Activated T-cell treated with anti-CD3 and anti-CD28 coated beads, Interleukin-2, amount 50 U/mL, for 48 hours (primary cell): ENCODE measurements around the gene MXRA8.

Source experiments
- DNase-seq, 2 experiments: peaks; one replicate each; pipeline ENCODE4 v3.0.0-alpha.2; 2020

Gene MXRA8

DNA sequence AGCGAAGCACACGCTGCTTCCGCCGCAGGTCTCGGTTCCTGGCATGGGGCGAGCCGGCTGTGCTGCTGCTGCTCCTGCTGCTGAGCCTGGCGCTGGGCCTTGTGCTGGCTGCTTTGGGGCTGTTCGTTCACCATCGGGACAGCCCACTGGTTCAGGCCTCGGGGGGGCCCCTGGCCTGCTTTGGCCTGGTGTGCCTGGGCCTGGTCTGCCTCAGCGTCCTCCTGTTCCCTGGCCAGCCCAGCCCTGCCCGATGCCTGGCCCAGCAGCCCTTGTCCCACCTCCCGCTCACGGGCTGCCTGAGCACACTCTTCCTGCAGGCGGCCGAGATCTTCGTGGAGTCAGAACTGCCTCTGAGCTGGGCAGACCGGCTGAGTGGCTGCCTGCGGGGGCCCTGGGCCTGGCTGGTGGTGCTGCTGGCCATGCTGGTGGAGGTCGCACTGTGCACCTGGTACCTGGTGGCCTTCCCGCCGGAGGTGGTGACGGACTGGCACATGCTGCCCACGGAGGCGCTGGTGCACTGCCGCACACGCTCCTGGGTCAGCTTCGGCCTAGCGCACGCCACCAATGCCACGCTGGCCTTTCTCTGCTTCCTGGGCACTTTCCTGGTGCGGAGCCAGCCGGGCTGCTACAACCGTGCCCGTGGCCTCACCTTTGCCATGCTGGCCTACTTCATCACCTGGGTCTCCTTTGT is 24.7 kb downstream of the MXRA8 start:
- DNase-seq = no peak

DNA sequence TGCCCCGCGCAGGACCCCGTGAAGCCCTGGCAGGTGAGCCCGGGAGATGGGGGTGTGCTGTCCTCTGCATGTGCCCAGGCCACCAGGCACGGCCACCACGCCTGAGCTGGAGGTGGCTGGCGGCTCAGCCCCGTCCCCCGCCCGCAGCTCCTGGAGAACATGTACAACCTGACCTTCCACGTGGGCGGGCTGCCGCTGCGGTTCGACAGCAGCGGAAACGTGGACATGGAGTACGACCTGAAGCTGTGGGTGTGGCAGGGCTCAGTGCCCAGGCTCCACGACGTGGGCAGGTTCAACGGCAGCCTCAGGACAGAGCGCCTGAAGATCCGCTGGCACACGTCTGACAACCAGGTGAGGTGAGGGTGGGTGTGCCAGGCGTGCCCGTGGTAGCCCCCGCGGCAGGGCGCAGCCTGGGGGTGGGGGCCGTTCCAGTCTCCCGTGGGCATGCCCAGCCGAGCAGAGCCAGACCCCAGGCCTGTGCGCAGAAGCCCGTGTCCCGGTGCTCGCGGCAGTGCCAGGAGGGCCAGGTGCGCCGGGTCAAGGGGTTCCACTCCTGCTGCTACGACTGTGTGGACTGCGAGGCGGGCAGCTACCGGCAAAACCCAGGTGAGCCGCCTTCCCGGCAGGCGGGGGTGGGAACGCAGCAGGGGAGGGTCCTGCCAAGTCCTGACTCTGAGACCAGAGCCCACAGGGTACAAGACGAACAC is 25.4 kb downstream of the MXRA8 start:
- DNase-seq = no peak

DNA sequence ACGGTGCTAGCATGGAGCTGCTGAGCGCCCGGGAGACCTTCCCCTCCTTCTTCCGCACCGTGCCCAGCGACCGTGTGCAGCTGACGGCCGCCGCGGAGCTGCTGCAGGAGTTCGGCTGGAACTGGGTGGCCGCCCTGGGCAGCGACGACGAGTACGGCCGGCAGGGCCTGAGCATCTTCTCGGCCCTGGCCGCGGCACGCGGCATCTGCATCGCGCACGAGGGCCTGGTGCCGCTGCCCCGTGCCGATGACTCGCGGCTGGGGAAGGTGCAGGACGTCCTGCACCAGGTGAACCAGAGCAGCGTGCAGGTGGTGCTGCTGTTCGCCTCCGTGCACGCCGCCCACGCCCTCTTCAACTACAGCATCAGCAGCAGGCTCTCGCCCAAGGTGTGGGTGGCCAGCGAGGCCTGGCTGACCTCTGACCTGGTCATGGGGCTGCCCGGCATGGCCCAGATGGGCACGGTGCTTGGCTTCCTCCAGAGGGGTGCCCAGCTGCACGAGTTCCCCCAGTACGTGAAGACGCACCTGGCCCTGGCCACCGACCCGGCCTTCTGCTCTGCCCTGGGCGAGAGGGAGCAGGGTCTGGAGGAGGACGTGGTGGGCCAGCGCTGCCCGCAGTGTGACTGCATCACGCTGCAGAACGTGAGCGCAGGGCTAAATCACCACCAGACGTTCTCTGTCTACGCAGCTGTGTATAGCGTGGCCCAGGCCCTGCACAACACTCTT is 26.2 kb downstream of the MXRA8 start:
- DNase-seq = no peak

DNA sequence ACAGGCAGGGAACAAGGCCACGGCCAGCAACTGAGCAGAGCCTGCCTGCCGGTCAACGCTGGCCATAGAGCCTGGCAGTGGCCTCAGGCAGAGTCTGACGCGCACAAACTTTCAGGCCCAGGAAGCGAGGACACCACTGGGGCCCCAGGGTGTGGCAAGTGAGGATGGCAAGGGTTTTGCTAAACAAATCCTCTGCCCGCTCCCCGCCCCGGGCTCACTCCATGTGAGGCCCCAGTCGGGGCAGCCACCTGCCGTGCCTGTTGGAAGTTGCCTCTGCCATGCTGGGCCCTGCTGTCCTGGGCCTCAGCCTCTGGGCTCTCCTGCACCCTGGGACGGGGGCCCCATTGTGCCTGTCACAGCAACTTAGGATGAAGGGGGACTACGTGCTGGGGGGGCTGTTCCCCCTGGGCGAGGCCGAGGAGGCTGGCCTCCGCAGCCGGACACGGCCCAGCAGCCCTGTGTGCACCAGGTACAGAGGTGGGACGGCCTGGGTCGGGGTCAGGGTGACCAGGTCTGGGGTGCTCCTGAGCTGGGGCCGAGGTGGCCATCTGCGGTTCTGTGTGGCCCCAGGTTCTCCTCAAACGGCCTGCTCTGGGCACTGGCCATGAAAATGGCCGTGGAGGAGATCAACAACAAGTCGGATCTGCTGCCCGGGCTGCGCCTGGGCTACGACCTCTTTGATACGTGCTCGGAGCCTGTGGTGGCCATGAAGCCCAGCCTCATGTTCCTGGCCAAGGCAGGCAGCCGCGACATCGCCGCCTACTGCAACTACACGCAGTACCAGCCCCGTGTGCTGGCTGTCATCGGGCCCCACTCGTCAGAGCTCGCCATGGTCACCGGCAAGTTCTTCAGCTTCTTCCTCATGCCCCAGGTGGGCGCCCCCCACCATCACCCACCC is 27.0 kb downstream of the MXRA8 start, which contains the start of gene TAS1R3:
Gene TAS1R3, plus strand, starts transcription at position 213 of the 898 bp plus-strand sequence. Its CDS starts 66 bp downstream, at position 279.
- DNase-seq = no peak

DNA sequence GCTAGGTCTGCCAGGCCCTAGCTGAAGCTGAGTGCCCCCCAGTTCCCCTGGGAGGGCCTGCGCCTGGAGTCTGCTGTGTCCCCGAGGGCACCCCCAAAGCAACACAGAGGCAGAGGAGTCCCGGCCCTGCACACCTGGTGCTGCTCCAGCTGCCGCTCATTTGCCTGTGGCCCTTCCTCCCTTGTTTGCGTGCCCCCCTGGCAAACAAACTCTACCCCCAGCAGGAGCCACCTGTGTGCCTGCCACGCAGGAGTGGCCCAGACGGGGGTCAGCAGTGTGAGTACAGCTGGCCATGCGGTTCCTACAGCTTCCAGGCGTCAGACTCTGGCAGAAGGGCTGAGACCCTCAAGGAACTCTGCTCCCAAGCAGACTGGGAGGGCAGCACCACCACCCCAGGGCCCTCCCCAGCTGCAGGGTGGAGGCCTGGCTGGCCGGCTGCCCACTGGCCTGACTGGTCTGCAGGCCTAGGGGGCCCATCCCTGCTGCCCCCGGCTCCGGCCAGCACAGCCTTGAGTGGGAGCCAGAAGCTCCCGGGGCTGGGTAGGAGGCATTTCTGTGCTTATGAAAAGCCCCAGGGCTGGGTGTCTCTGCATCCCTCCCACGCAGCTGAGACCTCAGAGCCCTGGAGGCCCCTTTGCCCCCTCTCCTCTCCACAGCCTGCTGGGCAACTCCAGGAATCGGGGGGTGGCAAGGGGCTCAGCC is 27.8 kb downstream of the MXRA8 start:
- no peak for DNase-seq

DNA sequence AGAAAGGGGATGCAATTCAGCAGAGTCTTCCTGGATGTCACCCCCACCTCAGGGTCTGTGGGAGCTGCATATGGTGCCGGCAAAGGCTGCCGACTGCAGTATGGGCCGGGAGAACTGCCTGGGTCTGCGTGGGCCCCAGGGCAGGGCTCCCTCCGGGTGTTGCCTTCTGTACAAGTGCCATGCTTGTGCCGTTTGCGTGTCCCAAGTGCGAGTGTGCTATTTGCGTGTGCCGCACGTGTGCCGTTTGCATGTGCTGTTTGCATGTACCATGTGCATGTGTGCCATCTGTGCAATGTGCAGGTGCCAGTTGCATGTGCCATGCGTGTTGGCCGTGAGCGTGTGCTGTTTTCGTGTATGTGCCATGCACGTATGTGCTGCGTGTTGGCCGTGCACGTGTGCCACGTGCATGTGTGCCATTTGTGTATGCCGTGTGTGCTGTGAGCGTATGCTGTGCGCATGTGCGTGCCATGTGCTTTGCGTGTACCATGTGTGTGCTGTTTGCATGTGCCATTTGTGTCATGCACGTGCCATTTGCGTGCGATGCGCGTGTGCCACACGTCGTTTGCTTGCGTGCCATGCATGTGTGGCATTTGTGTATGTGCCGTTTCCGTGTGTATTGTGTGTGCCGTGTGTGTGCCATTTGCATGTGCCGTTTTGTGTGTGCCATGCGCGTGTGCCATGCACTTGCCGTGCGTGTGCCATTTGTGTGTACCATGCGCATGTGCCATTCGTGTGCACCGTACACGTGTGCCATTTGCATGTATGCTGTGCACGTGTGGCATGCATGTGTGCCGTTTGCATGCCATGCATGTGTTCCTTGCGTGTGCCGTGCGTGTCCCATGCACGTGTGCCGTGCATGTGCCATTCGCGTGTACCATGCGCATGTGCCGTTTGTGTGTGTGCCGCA is 28.8 kb downstream of the MXRA8 start:
- DNase-seq = no peak

DNA sequence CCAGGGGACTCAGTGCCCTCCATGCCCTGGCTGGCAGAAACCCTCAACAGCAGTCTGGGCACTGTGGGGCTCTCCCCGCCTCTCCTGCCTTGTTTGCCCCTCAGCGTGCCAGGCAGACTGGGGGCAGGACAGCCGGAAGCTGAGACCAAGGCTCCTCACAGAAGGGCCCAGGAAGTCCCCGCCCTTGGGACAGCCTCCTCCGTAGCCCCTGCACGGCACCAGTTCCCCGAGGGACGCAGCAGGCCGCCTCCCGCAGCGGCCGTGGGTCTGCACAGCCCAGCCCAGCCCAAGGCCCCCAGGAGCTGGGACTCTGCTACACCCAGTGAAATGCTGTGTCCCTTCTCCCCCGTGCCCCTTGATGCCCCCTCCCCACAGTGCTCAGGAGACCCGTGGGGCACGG is 30.1 kb downstream of the MXRA8 start:
- no peak for DNase-seq

DNA sequence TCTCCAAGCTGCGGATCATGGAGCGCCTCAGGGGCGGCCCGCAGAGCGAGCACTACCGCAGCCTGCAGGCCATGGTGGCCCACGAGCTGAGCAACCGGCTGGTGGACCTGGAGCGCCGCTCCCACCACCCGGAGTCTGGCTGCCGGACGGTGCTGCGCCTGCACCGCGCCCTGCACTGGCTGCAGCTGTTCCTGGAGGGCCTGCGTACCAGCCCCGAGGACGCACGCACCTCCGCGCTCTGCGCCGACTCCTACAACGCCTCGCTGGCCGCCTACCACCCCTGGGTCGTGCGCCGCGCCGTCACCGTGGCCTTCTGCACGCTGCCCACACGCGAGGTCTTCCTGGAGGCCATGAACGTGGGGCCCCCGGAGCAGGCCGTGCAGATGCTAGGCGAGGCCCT is 31.1 kb downstream of the MXRA8 start:
- DNase-seq = no peak

DNA sequence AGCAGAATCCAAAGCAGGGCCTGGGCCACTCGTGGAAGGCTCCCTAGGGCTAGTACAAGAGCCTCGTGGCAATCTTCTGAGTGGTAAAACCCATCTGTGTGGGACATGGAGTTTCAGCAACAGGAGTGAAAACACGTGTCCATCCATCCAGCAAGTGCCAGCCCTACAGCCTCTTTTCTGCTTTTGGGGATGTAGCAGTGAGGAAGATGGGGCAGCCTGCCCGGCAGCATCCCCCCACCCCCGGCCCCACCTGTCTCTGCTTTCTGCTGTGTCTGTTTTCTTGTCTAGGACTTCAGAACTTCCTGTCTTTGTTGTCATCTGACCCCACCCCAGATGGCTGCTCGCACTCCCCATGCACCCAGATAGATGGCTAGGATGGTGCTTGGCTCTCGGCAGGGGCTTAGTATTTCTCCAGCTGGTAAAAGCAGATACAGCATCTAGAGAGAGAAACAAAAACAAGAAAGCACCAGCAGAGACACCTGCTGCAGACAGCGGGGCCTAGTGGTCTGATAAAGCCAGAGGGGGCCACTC is 32.2 kb downstream of the MXRA8 start:
- no peak for DNase-seq

DNA sequence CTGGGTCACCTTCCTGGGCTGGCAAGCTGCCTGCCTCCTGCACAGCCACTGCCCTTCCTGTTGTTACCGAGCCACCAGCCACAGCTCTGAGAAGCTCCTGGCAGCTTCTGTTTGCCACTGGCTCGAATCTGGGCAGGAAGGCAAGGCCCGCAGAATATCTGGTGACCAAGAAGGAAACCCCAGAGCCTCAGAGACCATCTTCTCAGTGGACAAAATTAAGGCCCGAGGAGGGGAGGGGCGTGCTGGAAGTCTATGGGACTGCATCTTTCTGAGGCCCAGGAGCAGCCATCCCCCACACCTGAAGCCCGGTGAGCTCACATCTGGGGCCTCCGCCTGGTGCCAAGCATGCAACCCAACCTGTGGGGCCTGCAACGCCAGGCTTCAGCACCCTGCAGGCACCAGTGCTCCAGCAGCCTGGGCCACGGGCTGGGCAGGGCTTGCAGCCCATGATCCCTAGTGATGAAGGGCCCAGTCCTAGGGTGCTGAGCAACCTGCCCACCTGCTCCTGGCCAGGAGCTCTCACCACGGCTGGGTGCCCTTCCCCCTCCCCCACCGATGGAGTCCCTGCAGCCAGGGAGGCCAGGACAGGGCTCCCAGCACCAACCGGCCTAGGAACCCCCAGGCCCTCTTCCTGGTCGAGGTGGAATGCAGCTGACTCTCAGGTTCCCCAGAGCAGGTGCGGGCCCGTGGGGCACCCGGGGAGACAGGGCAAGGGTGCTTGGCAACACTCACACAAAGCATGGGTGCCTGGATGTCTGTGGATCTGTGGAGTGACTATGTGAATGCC is 32.9 kb downstream of the MXRA8 start:
- DNase-seq = no peak

DNA sequence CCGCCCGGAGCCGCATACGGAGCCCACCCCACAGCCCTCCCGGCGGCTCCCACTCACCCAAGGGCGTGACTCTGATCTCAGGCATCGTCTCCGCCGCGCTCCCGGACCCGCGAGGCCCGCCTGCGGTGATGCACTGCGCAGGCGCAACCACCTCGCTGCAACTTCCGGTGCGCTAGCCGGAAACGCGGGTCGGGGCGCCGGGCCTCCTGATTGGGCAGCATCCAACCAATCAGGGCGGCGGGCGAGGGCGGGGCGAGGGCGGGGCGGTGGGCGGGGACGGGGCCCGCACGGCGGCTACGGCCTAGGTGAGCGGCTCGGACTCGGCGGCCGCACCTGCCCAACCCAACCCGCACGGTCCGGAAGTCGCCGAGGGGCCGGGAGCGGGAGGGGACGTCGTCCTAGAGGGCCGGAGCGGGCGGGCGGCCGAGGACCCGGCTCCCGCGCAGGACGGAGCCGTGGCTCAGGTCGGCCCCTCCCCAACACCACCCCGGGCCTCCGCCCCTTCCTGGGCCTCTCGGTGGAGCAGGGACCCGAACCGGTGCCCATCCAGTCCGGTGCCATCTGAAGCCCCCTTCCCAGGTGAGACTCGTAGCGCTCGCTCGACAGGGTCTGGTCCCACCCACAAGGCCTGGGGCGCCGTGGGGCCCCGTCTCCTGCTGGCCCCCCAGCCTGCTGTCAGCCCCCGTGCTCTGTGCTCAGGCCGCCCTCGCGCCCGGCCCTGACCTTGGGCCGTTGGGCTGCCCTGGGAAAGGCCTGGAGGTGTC is 33.6 kb downstream of the MXRA8 start, which contains the start of the genes CPTP and INTS11:
Gene CPTP, plus strand, starts transcription at position 279 of the 764 bp plus-strand sequence. CDS start 2,109 bp downstream, outside the sequence.
Gene INTS11, minus strand, starts transcription at position 137 of the 764 bp plus-strand sequence. Its CDS starts 52 bp downstream, at position 85.
- peak; percentile 97 for DNase-seq

DNA sequence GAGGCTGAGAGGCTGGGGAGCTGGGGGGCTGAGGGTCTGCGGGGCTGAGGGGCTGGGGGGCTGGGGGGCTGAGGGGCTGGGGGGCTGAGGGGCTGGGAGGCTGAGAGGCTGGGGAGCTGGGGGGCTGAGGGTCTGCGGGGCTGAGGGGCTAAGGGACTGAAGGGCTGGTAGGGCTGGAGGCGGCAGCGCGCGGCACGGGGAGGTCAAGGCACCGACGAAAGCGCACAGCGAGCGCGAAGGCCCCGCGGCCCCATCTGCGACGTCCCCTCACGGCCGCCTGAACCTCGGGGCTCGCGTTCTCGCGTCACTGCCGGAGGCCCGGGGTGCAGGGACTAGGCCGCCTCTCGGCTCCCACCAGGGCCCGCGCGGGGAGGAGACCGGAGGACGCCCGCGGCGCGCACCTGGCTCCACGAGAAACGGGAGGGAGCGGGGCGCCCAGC is 34.3 kb downstream of the MXRA8 start:
- no peak for DNase-seq

DNA sequence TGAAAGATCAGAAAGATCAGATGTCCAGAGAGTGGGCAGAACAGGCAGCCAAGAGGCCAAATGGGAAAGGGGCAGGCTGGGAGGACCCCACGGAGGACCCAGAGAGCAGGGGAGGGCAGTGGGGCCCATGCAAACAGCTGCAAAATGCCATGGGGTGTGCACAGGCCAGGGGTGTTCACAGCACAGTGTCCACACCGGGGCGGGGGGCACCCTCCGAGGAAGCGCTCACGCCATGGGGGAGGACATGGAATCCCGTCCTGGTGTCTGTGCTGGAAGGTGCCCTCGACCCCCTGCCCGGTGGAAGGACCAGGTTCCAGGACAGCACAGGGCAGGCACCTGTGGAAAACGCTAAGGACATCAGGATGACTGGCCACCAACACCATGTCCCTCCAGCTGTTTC is 35.4 kb downstream of the MXRA8 start:
- no peak for DNase-seq

DNA sequence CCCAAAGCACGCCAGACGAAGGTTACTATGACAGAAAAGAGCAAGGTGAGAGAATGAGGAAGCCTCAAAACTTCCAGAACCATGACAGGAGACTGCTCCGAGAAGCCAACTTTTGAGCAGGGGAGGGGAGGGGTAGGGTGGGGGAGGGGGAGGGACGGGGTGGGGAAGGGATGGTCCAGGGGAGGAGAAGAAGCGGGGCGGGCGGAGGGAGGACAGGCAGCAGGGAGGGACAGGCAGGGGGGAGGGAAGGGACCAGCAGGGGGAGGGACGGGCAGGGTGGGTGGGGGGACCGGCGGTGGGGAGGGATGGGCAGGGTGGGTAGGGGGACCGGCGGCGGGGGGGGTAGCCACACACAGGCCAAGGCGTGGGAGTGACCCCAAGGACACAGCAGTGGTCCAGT is 35.9 kb downstream of the MXRA8 start:
- no peak for DNase-seq

DNA sequence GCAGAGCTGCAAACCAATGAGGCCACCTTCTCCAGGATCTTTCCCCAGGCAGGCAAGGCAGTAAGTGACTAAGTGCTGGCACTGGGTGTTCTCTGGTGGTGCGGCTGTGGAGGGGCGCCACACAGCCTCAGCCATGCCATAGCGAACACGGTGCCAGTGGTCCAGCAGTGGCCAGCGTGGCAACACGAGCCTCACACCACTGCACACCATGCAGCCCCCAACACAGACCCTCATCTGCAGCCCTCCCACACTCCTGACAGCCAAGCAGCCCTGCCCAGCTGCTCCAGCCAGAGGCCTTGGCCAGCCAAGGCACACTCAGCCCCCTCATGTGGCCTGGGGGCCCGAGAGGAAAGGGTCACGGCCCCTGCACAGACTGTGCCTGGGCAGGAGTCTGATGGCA is 36.9 kb downstream of the MXRA8 start:
- DNase-seq = no peak

DNA sequence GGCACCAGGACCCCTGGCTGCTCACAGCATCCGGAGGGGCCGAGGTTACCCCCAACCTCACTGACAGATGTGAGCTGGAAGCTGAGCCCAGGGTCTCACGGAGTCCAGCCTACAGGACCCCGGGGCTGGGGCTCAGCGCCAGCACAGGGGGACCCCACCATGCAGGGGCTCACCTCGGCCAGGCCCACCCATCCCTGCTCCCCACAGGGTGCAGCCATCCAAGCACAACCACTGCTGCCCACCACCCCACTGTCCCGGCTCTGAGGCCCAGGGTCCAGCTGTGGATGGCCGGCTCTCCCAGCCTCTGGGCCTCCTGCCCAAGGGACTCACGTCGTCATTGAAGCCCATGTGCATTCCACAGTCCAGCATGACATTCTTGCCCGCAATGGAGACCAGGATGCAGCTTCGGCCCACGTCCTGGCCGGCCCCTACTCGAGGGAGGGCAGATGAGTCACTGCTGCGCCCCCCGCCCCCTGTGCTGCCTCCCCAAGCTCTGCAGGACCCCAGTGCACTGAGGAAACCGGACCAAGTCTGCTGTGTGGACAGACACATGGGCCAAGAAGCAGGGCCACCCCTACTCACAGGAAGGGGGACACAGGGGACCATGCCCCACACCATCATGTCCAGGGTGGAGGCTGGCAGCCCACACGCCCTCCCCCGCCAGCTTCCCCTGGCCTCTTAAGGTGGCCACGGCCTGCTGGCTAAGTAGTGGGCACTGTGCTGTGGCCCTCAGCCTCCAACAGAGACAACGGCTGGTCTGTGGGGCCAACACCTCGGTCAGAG is 37.5 kb downstream of the MXRA8 start:
- DNase-seq = no peak

DNA sequence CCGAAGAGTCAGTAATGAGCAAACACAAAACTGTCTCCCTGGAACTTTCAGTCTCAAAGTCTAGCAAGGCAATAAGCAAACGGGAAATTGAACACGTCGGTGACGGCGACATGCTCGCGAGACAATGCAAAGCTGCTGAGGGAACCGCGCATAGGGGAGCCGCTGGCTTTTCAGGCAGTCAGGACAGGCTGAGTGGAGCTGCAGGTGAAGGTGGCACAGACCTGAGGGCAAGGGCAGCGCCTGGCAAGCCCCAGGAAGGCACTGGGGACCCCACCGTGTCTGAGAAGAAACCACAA is 38.8 kb downstream of the MXRA8 start:
- DNase-seq = no peak
